Osteoblast (primary cell): Measurements from ENCODE around the gene ZNF618. TPM values are rescaled to one million over a fixed set of nuclear protein-coding genes. Genes with fewer than 3 reads are reported as not detected.
A peak's percentile ranks its signal among the peaks of the same experiment; 100 is the strongest.

ENCODE experiments used
- DNase-seq: peaks from one replicate; pipeline ENCODE4 v3.0.0; 2011; ENCODE audit warnings: low spot score, mixed read lengths; ENCODE audit not compliant: insufficient read length; ENCODE audit errors: missing footprints
- H2AFZ ChIP-seq: 2 replicates; pipeline ENCODE4 v1.6.0; 2011; ENCODE audit warnings: mild to moderate bottlenecking, low read length
- H3K27ac ChIP-seq: 2 replicates; pipeline ENCODE4 v1.5.1; 2011; ENCODE audit warnings: mild to moderate bottlenecking, low read depth, low read length, moderate library complexity
- H3K27me3 ChIP-seq: 2 replicates; pipeline ENCODE4 v1.6.0; 2012; ENCODE audit warnings: mild to moderate bottlenecking, control low read depth, inconsistent platforms, low read length, moderate library complexity; ENCODE audit not compliant: insufficient read depth
- H3K36me3 ChIP-seq: 2 replicates; pipeline ENCODE4 v1.5.1; 2011; ENCODE audit warnings: mild to moderate bottlenecking, low read length, control low read depth, moderate library complexity; ENCODE audit not compliant: insufficient read depth
- H3K4me1 ChIP-seq: 2 replicates; pipeline ENCODE4 v1.5.1; 2011; ENCODE audit warnings: mild to moderate bottlenecking, low read length, control low read depth, moderate library complexity; ENCODE audit not compliant: insufficient read depth
- H3K4me2 ChIP-seq: 2 replicates; pipeline ENCODE4 v1.6.0; 2011; ENCODE audit warnings: mild to moderate bottlenecking, low read length; ENCODE audit not compliant: insufficient read depth
- H3K4me3 ChIP-seq: fragments of 200-600 bp; sonication (generic); 3 replicates; pipeline ENCODE4 v1.5.1; 2012; ENCODE audit warnings: mild to moderate bottlenecking, low read length, inconsistent platforms; ENCODE audit not compliant: insufficient read depth
- H3K79me2 ChIP-seq: 2 replicates; pipeline ENCODE4 v1.6.0; 2012; ENCODE audit warnings: mild to moderate bottlenecking, low read length, control low read depth, inconsistent platforms; ENCODE audit not compliant: insufficient read depth
- H3K9me3 ChIP-seq: 2 replicates; pipeline ENCODE4 v1.5.1; 2011; ENCODE audit warnings: low read depth, low read length, control low read depth
- H4K20me1 ChIP-seq: 2 replicates; pipeline ENCODE4 v1.6.0; 2012; ENCODE audit warnings: mild to moderate bottlenecking, low read length, control low read depth; ENCODE audit not compliant: insufficient read depth
- total RNA-seq: library from RNA; depleted of rRNA; stranded (reverse); fragments of >200 nt; gene quantifications from 2 replicates; pipeline ENCODE4 v1.2.3, GENCODE V29; 2012
- TF ChIP-seq, protein P1 (sequence below): IDR thresholded peaks from 2 replicates; pipeline ENCODE4 v1.5.1; 2011; ENCODE audit warnings: mild to moderate bottlenecking, low read depth, low read length, moderate library complexity; ENCODE audit errors: extremely low read depth

Gene ZNF618
- total RNA-seq, 1 donor, result 10.1 TPM

DNA sequence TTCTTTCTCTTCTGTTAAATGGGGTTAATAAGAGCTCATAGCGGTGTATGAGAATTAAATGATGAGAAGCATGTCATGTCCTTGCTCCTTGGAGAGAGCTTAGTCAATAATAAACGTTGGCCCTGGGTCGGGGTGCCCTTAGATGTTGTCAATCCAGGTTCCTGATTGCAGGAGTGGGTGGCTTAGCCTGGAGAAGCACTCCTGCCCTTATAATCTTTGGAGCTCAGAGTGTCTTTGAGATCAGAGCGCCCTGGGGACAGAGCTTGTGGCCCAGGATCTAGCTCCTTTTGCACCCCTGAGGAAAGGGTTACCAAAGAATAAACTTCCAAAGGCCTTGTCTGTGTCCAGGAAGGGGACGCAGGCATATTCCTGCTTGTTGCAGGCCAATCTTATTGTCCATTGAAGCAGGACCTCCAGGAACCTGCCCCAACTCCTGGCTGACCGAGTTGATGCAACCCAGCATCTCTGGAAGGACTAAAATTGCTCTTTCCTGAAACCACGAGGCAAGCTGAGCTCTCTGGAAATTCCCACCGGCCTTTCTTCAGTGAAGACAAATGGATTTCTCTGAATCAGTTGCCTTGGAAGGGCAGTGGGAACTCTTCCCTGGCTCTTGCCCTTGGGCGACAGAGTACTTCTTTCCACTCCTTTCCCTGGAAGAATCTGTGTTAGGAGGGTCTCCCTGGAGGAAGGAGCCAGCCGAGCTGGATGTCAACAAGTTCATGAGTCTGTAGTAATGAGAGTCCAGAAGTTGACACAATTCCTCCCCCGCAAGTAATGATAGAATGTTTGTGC lies 208.4 kb downstream of the ZNF618 start:
- H3K9me3 ChIP-seq, result no peaks in the 10 kb centered on the region
- H3K4me1 ChIP-seq, result no peaks in the 10 kb centered on the region
- DNase-seq, result peak; percentile 43
- peaks cover 17% of the 10 kb centered on the region for H3K27me3 ChIP-seq
- no peak overlapping the region for H2AFZ ChIP-seq
- H3K27ac ChIP-seq, result no peak overlapping the region
- TF ChIP-seq, protein P1, sequence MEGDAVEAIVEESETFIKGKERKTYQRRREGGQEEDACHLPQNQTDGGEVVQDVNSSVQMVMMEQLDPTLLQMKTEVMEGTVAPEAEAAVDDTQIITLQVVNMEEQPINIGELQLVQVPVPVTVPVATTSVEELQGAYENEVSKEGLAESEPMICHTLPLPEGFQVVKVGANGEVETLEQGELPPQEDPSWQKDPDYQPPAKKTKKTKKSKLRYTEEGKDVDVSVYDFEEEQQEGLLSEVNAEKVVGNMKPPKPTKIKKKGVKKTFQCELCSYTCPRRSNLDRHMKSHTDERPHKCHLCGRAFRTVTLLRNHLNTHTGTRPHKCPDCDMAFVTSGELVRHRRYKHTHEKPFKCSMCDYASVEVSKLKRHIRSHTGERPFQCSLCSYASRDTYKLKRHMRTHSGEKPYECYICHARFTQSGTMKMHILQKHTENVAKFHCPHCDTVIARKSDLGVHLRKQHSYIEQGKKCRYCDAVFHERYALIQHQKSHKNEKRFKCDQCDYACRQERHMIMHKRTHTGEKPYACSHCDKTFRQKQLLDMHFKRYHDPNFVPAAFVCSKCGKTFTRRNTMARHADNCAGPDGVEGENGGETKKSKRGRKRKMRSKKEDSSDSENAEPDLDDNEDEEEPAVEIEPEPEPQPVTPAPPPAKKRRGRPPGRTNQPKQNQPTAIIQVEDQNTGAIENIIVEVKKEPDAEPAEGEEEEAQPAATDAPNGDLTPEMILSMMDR, result no peak
- H3K79me2 ChIP-seq, result no peaks in the 10 kb centered on the region
- H3K36me3 ChIP-seq, result no peaks in the 10 kb centered on the region
- H3K4me2 ChIP-seq, result no peak overlapping the region
- H4K20me1 ChIP-seq, result no peaks in the 10 kb centered on the region
- H3K4me3 ChIP-seq, result no peak overlapping the region

DNA sequence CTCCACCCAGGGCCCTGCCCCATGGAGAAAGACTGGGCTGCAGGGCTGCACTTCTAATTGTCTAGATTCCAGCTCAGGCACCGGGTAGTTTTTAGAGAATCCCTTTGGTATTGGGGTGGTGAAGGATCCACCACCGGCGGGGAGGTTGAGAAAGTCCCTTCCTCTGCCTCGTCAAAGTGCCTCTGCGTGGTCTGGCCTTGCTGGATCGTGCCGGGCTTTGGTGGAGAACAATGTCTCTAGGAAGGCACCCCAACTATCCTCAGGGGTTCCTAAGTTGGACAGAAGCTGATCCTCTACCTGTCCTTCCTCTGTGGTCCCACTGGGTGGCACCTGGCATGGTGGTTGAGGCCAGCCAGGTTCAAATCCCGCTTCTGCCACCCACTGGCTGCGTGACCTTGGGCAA lies 209.3 kb downstream of the ZNF618 start:
- no peaks in the 10 kb centered on the region for H3K79me2 ChIP-seq
- H2AFZ ChIP-seq, result no peak overlapping the region
- no peak overlapping the region for H3K4me2 ChIP-seq
- no peaks in the 10 kb centered on the region for H3K9me3 ChIP-seq
- TF ChIP-seq, protein P1, result no peak
- peaks cover 16% of the 10 kb centered on the region for H3K27me3 ChIP-seq
- H3K4me3 ChIP-seq, result no peak overlapping the region
- H4K20me1 ChIP-seq, result no peaks in the 10 kb centered on the region
- DNase-seq, result peak; percentile 62
- no peaks in the 10 kb centered on the region for H3K4me1 ChIP-seq
- H3K27ac ChIP-seq, result no peak overlapping the region
- no peaks in the 10 kb centered on the region for H3K36me3 ChIP-seq

DNA sequence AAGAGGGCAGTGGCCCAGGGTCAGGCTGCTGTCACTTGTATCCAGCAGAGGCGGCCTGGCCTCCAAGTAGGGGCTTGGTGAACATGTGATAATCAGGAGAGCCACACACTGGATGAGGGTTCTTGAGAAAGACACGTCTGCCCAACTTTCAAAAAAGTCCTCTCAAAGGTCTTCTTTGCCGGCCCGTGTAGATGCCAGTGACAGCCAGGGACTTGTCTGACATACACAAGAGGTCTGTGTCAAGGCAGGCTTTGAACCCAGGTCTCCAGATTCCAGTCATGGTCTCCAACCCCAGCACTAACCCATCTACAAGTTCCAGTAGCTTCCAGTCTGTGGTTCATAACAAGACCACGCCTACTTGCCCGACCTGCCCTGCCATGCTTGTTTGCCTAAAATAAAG lies 209.9 kb downstream of the ZNF618 start:
- Histone ChIP-seq H3K4me3 (no peak overlapping the region), H2AFZ (no peak overlapping the region), H3K27me3 (peaks cover 16% of the 10 kb centered on the region), H3K36me3 (no peaks in the 10 kb centered on the region), H3K4me2 (no peak overlapping the region), H4K20me1 (no peaks in the 10 kb centered on the region), H3K79me2 (no peaks in the 10 kb centered on the region), H3K4me1 (no peaks in the 10 kb centered on the region), H3K9me3 (no peaks in the 10 kb centered on the region), H3K27ac (no peak overlapping the region)
- peak; percentile 27 for DNase-seq
- TF ChIP-seq, protein P1, result no peak

DNA sequence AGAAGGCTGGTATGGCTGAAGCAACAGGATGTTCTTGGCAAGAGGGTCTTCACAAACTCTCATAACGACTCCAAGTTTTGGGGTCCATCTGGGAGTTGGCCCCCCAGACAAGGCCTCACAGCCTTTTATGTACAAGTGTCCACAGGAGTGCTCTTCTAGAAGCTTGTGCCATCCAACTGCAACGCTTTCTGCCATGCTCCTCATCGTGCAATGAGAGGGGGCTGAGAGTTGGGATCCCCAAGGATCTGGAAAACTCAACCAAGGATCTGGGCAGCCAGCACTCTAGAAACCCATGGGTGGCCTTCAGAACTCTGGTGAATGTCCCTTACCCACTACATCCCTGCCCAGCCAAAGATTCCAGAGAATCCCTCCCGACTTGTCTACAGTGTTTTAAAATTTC lies 210.5 kb downstream of the ZNF618 start:
- H3K4me2 ChIP-seq, result no peak overlapping the region
- H3K27ac ChIP-seq, result no peak overlapping the region
- H2AFZ ChIP-seq, result no peak overlapping the region
- no peaks in the 10 kb centered on the region for H3K4me1 ChIP-seq
- H3K9me3 ChIP-seq, result no peaks in the 10 kb centered on the region
- no peak overlapping the region for H3K4me3 ChIP-seq
- no peaks in the 10 kb centered on the region for H4K20me1 ChIP-seq
- no peak for DNase-seq
- peaks cover 16% of the 10 kb centered on the region for H3K27me3 ChIP-seq
- H3K36me3 ChIP-seq, result no peaks in the 10 kb centered on the region
- TF ChIP-seq, protein P1, result no peak
- H3K79me2 ChIP-seq, result no peaks in the 10 kb centered on the region
